Lower leg skin (tissue), 3 donors: ENCODE data around the gene GPR162.

Experiments used
- POLR2A ChIP-seq, 2 donors: fragments of 450-650 bp; IDR thresholded peaks; one replicate each; pipeline ENCODE4 v1.6.1; 2016 to 2017; ENCODE audit warnings: antibody characterized with exemption in 2 of 2, mild to moderate bottlenecking in 1 of 2, moderate library complexity in 1 of 2
- TF ChIP-seq, protein P1 (sequence below), 3 donors: fragments of 450-650 bp; IDR thresholded peaks; one replicate each; pipeline ENCODE4 v1.5.1; 2016; ENCODE audit warnings: antibody characterized with exemption in 3 of 3, mild to moderate bottlenecking in 3 of 3, moderate library complexity in 2 of 3

DNA sequence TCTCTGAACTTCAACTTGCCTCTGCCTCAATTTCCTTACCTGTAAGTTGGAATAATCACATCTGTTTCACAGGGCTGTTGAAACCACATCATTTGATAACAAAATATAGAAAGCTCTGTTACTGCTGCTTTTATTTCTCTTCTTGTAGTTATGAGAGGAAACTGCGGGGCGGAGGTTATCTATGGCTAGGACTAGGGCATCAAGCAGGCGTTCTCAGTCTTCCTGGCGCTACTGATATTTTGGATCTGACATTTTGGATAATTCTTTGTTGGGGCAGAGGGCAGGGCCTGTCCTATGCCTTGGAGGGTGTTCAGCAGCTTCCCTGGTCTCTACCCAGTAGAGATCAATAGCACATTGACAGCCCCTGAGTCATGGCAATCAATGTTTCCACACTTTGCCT is 10.5 kb downstream of the GPR162 start:
- TF ChIP-seq, protein P1, sequence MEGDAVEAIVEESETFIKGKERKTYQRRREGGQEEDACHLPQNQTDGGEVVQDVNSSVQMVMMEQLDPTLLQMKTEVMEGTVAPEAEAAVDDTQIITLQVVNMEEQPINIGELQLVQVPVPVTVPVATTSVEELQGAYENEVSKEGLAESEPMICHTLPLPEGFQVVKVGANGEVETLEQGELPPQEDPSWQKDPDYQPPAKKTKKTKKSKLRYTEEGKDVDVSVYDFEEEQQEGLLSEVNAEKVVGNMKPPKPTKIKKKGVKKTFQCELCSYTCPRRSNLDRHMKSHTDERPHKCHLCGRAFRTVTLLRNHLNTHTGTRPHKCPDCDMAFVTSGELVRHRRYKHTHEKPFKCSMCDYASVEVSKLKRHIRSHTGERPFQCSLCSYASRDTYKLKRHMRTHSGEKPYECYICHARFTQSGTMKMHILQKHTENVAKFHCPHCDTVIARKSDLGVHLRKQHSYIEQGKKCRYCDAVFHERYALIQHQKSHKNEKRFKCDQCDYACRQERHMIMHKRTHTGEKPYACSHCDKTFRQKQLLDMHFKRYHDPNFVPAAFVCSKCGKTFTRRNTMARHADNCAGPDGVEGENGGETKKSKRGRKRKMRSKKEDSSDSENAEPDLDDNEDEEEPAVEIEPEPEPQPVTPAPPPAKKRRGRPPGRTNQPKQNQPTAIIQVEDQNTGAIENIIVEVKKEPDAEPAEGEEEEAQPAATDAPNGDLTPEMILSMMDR (IDR thresholded peaks at IDR 0.05), result no peak
- TF ChIP-seq POLR2A (IDR thresholded peaks at IDR 0.05), result no peak
